GM20000 (cell line): ENCODE results near the gene LAMB1.

ENCODE experiments used
- DNase-seq: peaks from one replicate; pipeline ENCODE4 v3.0.0; 2012; ENCODE audit warnings: low spot score
- CTCF ChIP-seq: IDR thresholded peaks from 2 replicates; pipeline ENCODE4 v1.5.1; 2012; ENCODE audit warnings: mild to moderate bottlenecking, control low read depth; ENCODE audit errors: extremely low read depth, missing control alignments

The LAMB1 gene

GRCh38 chr7:107968449-107968848, 34.5 kb downstream of the LAMB1 start:
- TF ChIP-seq CTCF = no peak
- DNase-seq = no peak

- TF ChIP-seq CTCF = no peak
Measured at GRCh38 chr7:107967420-107967819, 35.5 kb downstream of the LAMB1 start.

GRCh38 chr7:107966711-107967110, 36.2 kb downstream of the LAMB1 start:
- no peak for DNase-seq
- no peak for TF ChIP-seq CTCF

More at GRCh38 chr7:107967420-107967819, 35.5 kb downstream of the LAMB1 start:
- no peak for DNase-seq

GRCh38 chr7:107964510-107964909, 38.5 kb downstream of the LAMB1 start:
- no peak for DNase-seq
- no peak for TF ChIP-seq CTCF

- DNase-seq = no peak
Measured at GRCh38 chr7:107962817-107963216, 40.1 kb downstream of the LAMB1 start.

GRCh38 chr7:107961405-107961804, 41.6 kb downstream of the LAMB1 start:
- no peak for TF ChIP-seq CTCF
- DNase-seq = no peak

More at GRCh38 chr7:107962817-107963216, 40.1 kb downstream of the LAMB1 start:
- TF ChIP-seq CTCF = no peak

GRCh38 chr7:107960272-107960671, 42.7 kb downstream of the LAMB1 start:
- no peak for DNase-seq
- TF ChIP-seq CTCF = no peak

- no peak for DNase-seq
- no peak for TF ChIP-seq CTCF
Measured at GRCh38 chr7:107959527-107959898, 43.4 kb downstream of the LAMB1 start.
